SK-N-SH (cell line): Measurements from ENCODE around the gene TGFBR3. TPM values are rescaled to one million over a fixed set of nuclear protein-coding genes. Genes with fewer than 3 reads are reported as not detected.

Experiments used
- CTCF ChIA-PET: fragments of 300-600, 350-600 bp; formaldehyde crosslinking; extraction: SDS; loops from one replicate; lab custom pipeline; 2021; lab: Yijun Ruan, JAX
- POLR2A ChIA-PET: fragments of 350-600 bp; sonication (Branson Sonifier 250); formaldehyde crosslinking; extraction: SDS; loops from one replicate; lab custom pipeline; 2020; ENCODE audit warnings: antibody characterized with exemption, inconsistent platforms; lab: Yijun Ruan, JAX
- DNase-seq: peaks from one replicate; pipeline ENCODE4 v3.0.0; 2012
- H2AFZ ChIP-seq: fragments of 200-600 bp; sonication (generic); 2 replicates; pipeline ENCODE4 v1.8.1; 2016; ENCODE audit warnings: antibody characterized with exemption, mild to moderate bottlenecking, low read depth
- H3F3A ChIP-seq: fragments of 200-600 bp; sonication (generic); replicated peaks from 2 replicates; pipeline ENCODE3; 2016; ENCODE audit warnings: antibody characterized with exemption, mild to moderate bottlenecking; ENCODE audit not compliant: insufficient read depth
- H3K27ac ChIP-seq, 2 experiments: fragments of 200-500 bp in 1 of 2; fragments of 200-600 bp in 1 of 2; sonication (Bioruptor generic) in 1 of 2; sonication (generic), shearing (Covaris generic) in 1 of 2; 2 replicates each; pipeline versions ENCODE4 v1.5.1 to v1.6.1; 2014 to 2016; ENCODE audit warnings: low read depth in 2 of 2, inconsistent platforms in 1 of 2, low read length in 1 of 2, mild to moderate bottlenecking in 1 of 2, mixed read lengths in 1 of 2
- H3K27me3 ChIP-seq: fragments of 200-600 bp; sonication (generic), shearing (Covaris generic); 2 replicates; pipeline ENCODE4 v1.6.1; 2016; ENCODE audit warnings: mixed run types; ENCODE audit not compliant: insufficient read depth
- H3K36me3 ChIP-seq, 2 experiments: fragments of 200-500 bp in 1 of 2; fragments of 200-600 bp in 1 of 2; sonication (Bioruptor generic) in 1 of 2; sonication (generic) in 1 of 2; replicated peaks in 1 of 2; 2 replicates each; pipeline versions ENCODE3 to v1.5.1; 2014 to 2016; ENCODE audit warnings: low read length in 1 of 2, mild to moderate bottlenecking in 1 of 2; ENCODE audit not compliant: insufficient read depth in 2 of 2, control insufficient read depth in 1 of 2
- H3K4me1 ChIP-seq, 2 experiments: fragments of 200-500 bp in 1 of 2; fragments of 200-600 bp in 1 of 2; sonication (Bioruptor generic) in 1 of 2; sonication (generic), shearing (Covaris generic) in 1 of 2; 2 replicates each; pipeline versions ENCODE4 v1.5.1 to v1.6.1; 2014 to 2016; ENCODE audit warnings: low read depth in 1 of 2, low read length in 1 of 2, mixed run types in 1 of 2; ENCODE audit not compliant: insufficient read depth in 2 of 2, control insufficient read depth in 1 of 2
- H3K4me2 ChIP-seq: fragments of 200-600 bp; sonication (generic), shearing (Covaris generic); 2 replicates; pipeline ENCODE4 v1.6.1; 2017; ENCODE audit warnings: mixed run types
- H3K4me3 ChIP-seq, 2 experiments: fragments of 200-500 bp in 1 of 2; fragments of 200-600 bp in 1 of 2; sonication (Bioruptor generic) in 1 of 2; sonication (generic), shearing (Covaris generic) in 1 of 2; 2 replicates each; pipeline versions ENCODE4 v1.5.1 to v1.8.1; 2014 to 2016; ENCODE audit warnings: low read depth in 2 of 2, inconsistent platforms in 1 of 2, low read length in 1 of 2, mild to moderate bottlenecking in 1 of 2, mixed read lengths in 1 of 2, moderate library complexity in 1 of 2
- H3K79me2 ChIP-seq: fragments of 200-600 bp; sonication (generic); 2 replicates; pipeline ENCODE4 v1.8.1; 2017; ENCODE audit warnings: mild to moderate bottlenecking; ENCODE audit not compliant: insufficient read depth
- H3K9ac ChIP-seq: fragments of 200-600 bp; sonication (generic); 2 replicates; pipeline ENCODE4 v1.6.1; 2017; ENCODE audit warnings: mixed run types
- H3K9me2 ChIP-seq: fragments of 200-600 bp; sonication (generic); 2 replicates; pipeline ENCODE4 v1.6.1; 2017; ENCODE audit warnings: mixed run types
- H3K9me3 ChIP-seq: fragments of 200-600 bp; sonication (generic); 2 replicates; pipeline ENCODE4 v1.6.1; 2017; ENCODE audit warnings: mixed run types, mild to moderate bottlenecking, moderate library complexity
- H4K20me1 ChIP-seq: fragments of 200-600 bp; sonication (generic); 2 replicates; pipeline ENCODE4 v1.6.1; 2017; ENCODE audit warnings: mild to moderate bottlenecking, mixed run types; ENCODE audit not compliant: insufficient read depth
- ELF1 ChIP-seq: IDR thresholded peaks from 2 replicates; pipeline ENCODE4 v1.4.0; 2012
- EZH2phosphoT487 ChIP-seq: fragments of 200-600 bp; sonication (generic); IDR thresholded peaks from 2 replicates; pipeline ENCODE4 v1.6.1; 2017; ENCODE audit warnings: low read depth, mixed run types, mild to moderate bottlenecking, antibody characterized with exemption, moderate library complexity, borderline replicate concordance
- GATA2 ChIP-seq: sonication (generic); formaldehyde crosslinking; IDR thresholded peaks from 2 replicates; pipeline ENCODE4 v1.5.0; 2020; ENCODE audit warnings: mild to moderate bottlenecking, missing genetic modification reagents
- POLR2AphosphoS5 ChIP-seq: IDR thresholded peaks from 2 replicates; pipeline ENCODE4 v1.6.1; 2012; ENCODE audit warnings: low read depth, low read length
- SIN3A ChIP-seq: IDR thresholded peaks from 2 replicates; pipeline ENCODE4 v1.6.1; 2012; ENCODE audit warnings: low read depth, mild to moderate bottlenecking, low read length, moderate library complexity, borderline replicate concordance
- WGBS: methylation state at CpG from one replicate; pipeline ENCODE4 v1.1.6; 2017; ENCODE audit warnings: low lambda C conversion rate; 5-methylcytosine and 5-hydroxymethylcytosine counted together
- polyA plus RNA-seq, 3 experiments: library from polyadenylated mRNA; depleted of rRNA; stranded (reverse); fragments of >200 nt; gene quantifications; 2 replicates each; pipeline ENCODE4 v1.2.3, GENCODE V29; 2012
- TF ChIP-seq, protein P1 (sequence below): IDR thresholded peaks from 2 replicates; pipeline ENCODE4; 2012
- TF ChIP-seq, protein P2 (sequence below): fragments of 150-350 bp; IDR thresholded peaks from 2 replicates; pipeline ENCODE4 v1.6.1; 2017; ENCODE audit warnings: antibody characterized with exemption, low read length, low read depth, borderline replicate concordance
- TF ChIP-seq, protein P3 (sequence below): IDR thresholded peaks from 2 replicates; pipeline ENCODE4 v1.6.1; 2012; ENCODE audit warnings: mild to moderate bottlenecking, low read depth, low read length, moderate library complexity
- TF ChIP-seq, protein P4 (sequence below): fragments of 150-350 bp; IDR thresholded peaks from 2 replicates; pipeline ENCODE4 v1.6.1; 2016; ENCODE audit warnings: mild to moderate bottlenecking, low read depth, low read length

Gene TGFBR3
- polyA plus RNA-seq, 1 of the 3 experiments (the other 2 are of a cell fraction) = 0.07 TPM

DNA sequence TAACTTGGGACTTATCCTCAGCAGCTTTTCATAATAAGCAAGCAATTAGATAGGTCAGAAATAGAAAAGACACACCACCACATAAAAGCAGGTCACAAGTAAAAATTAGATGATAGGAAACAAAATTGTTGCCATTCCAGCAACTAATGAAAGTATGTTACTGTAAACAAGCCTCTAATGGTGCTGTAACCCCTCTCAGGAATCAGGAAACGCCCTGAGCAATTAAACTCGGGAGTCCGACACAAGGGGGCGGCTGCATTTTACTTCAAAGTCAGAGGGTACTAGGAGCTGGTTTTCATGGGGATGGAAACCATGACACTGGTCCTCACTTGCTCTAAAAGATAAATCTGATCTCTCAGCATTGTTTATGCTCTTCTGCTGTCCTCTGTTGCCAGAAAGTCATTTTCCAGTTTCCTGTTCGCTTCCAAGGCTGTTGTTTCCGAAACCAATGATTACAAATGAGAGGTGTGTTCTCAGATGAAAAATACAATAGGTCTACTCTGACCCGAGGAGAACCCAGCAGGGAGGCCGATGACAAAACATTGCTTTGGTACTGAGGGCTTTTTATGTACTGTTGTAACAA lies 93.4 kb downstream of the TGFBR3 start (continued):
- no peak for TF ChIP-seq ELF1
- no peak for TF ChIP-seq SIN3A
- no peak for TF ChIP-seq EZH2phosphoT487

DNA sequence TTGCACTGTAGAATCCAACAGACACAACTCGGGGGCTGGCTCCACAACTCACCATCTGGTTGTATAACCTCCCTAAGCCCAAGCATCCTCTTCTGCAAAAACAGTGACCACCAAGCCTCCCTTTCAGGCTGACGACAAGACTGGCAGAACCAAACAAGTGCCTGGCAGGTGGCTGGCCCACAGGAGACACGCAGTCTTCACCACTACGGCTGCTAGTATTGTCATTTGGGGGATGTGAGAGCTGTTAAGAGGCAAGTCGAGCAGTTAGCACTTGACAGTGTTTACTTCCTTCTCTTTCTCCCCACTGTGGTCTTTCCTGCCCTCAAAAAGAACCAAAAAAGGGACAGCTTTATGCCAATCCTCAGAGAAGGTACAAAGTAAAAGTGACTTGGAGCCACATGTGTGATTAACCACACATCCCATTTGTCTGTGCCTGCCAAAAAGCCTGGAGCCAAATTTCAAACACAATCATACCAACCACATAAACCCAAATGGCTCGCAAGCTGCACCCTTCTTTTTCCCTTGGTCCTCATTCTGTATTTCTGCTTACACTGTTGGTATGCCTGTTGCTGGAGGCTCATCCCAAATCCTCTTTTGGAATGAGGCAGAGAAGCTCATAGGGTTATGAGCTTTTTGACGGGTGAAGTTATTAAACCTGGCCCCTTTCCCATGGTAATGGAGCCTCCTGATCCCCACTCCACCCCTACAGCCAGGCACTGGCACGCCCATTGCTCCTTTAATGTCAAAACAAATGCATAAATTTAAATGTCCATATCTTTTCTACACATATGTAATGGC lies 94.1 kb downstream of the TGFBR3 start:
- Histone ChIP-seq H3K27me3 (peaks cover 76% of the 10 kb centered on the region), H3K4me3 (no peak overlapping the region), H3F3A (no peaks in the 10 kb centered on the region), H3K9me3 (no peaks in the 10 kb centered on the region), H3K79me2 (no peaks in the 10 kb centered on the region), H4K20me1 (no peaks in the 10 kb centered on the region), H3K4me2 (no peak overlapping the region), H2AFZ (no peak overlapping the region), H3K4me1 (peaks cover 0 to 3% of the 10 kb centered on the region in 2 experiments; a peak in 1 of 4 replicates), H3K36me3 (no peaks in the 10 kb centered on the region), H3K9me2 (no peaks in the 10 kb centered on the region), H3K27ac (no peak overlapping the region), H3K9ac (no peak overlapping the region)
- no peak for DNase-seq
- 14% methylated on average over 6 of the region's 8 CpGs for WGBS
- TF ChIP-seq, protein P1, sequence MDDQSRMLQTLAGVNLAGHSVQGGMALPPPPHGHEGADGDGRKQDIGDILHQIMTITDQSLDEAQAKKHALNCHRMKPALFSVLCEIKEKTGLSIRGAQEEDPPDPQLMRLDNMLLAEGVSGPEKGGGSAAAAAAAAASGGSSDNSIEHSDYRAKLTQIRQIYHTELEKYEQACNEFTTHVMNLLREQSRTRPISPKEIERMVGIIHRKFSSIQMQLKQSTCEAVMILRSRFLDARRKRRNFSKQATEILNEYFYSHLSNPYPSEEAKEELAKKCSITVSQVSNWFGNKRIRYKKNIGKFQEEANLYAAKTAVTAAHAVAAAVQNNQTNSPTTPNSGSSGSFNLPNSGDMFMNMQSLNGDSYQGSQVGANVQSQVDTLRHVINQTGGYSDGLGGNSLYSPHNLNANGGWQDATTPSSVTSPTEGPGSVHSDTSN = no peak
- TF ChIP-seq, protein P2, sequence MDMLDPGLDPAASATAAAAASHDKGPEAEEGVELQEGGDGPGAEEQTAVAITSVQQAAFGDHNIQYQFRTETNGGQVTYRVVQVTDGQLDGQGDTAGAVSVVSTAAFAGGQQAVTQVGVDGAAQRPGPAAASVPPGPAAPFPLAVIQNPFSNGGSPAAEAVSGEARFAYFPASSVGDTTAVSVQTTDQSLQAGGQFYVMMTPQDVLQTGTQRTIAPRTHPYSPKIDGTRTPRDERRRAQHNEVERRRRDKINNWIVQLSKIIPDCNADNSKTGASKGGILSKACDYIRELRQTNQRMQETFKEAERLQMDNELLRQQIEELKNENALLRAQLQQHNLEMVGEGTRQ = no peak
- TF ChIP-seq GATA2 (CRISPR knock-in tag) (no peak), SIN3A (no peak), POLR2AphosphoS5 (no peak)
- TF ChIP-seq, protein P3, sequence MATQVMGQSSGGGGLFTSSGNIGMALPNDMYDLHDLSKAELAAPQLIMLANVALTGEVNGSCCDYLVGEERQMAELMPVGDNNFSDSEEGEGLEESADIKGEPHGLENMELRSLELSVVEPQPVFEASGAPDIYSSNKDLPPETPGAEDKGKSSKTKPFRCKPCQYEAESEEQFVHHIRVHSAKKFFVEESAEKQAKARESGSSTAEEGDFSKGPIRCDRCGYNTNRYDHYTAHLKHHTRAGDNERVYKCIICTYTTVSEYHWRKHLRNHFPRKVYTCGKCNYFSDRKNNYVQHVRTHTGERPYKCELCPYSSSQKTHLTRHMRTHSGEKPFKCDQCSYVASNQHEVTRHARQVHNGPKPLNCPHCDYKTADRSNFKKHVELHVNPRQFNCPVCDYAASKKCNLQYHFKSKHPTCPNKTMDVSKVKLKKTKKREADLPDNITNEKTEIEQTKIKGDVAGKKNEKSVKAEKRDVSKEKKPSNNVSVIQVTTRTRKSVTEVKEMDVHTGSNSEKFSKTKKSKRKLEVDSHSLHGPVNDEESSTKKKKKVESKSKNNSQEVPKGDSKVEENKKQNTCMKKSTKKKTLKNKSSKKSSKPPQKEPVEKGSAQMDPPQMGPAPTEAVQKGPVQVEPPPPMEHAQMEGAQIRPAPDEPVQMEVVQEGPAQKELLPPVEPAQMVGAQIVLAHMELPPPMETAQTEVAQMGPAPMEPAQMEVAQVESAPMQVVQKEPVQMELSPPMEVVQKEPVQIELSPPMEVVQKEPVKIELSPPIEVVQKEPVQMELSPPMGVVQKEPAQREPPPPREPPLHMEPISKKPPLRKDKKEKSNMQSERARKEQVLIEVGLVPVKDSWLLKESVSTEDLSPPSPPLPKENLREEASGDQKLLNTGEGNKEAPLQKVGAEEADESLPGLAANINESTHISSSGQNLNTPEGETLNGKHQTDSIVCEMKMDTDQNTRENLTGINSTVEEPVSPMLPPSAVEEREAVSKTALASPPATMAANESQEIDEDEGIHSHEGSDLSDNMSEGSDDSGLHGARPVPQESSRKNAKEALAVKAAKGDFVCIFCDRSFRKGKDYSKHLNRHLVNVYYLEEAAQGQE = no peak
- TF ChIP-seq, protein P4, sequence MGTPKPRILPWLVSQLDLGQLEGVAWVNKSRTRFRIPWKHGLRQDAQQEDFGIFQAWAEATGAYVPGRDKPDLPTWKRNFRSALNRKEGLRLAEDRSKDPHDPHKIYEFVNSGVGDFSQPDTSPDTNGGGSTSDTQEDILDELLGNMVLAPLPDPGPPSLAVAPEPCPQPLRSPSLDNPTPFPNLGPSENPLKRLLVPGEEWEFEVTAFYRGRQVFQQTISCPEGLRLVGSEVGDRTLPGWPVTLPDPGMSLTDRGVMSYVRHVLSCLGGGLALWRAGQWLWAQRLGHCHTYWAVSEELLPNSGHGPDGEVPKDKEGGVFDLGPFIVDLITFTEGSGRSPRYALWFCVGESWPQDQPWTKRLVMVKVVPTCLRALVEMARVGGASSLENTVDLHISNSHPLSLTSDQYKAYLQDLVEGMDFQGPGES = no peak
- CTCF ChIA-PET = interaction anchor here (0.6 kb wide), 1 partner anchor 408 kb away, joined by 3 read pairs; no protein-coding TSS in a partner anchor
- POLR2A ChIA-PET = no interaction called here
